Measurements from ENCODE around the gene SRBD1.

SRBD1 gene

DNA sequence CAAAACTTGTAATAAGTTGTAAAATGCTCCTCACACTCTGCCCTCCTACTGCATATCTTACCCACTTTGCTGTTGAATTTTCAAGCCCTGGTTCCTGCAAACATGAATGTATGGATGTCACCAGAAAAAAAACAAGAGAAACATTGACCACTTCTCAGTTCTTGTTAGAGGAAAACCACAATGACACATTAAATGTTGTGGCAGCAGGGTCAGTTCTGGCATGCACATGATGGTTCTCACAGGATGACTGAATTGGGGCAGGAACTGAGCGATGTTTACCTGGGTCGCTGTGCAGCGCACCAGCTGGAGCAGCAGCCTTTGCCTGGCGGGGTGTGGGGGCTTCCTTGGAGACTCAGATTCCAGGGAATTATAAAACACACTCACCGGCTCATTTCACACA, 26.4 kb upstream of the SRBD1 start:
- no peak for DNase-seq (ENCODE audit: low read depth in 1 of 2, low spot score in 1 of 2)

GRCh38 chr2:45636008-45636407, 24.9 kb upstream of the SRBD1 start:
- DNase-seq (ENCODE audit: low read depth in 1 of 2, low spot score in 1 of 2): no peak

DNA sequence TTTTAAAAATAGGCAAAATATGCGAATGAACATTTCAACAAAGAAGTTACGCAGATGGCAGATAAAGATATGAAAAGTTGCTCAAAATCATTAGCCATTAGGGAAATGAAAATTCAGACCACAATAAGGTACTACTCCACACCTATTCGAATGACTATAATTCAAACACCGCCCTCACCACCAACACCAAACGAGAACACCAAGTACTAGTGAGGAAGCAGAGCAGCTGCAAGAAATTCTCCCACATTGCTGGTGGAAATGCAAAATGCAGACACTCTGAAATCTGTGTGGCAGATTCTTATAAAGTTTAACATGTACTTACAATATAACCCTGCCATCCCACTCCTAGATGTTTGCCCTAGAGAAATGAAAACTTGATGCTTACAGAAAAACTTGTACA, 23.2 kb upstream of the SRBD1 start:
- no peak for DNase-seq (ENCODE audit: low read depth in 1 of 2, low spot score in 1 of 2)

- no peak for DNase-seq (ENCODE audit: low read depth in 1 of 2, low spot score in 1 of 2)
These were observed 20.9 kb upstream of the SRBD1 start for GRCh38 chr2:45631955-45632354.

GRCh38 chr2:45631319-45631718, 20.3 kb upstream of the SRBD1 start:
- DNase-seq (ENCODE audit: low read depth in 1 of 2, low spot score in 1 of 2): no peak

GRCh38 chr2:45629971-45630370, 18.9 kb upstream of the SRBD1 start:
- no peak for DNase-seq (ENCODE audit: low read depth in 1 of 2, low spot score in 1 of 2)

DNA sequence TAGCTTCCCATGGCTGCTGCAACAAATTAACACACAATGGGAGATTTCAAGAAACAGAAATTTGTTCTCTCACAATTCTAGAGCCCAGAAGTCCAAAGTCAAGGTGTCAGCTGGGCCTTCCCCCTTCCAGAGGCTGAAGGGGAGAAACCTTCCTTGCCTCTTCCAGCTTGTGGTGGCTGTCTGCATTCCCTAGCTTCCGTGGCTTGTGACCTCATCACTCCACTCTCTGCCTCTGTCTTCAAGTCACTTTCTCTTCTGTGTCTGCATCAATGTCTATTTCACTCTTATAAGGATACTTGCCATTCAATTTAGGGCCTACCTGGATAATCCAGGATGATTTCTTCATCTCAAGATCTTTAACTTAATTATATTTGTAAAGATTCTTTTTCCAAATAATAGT, 16.8 kb upstream of the SRBD1 start:
- no peak for DNase-seq (ENCODE audit: low read depth in 1 of 2, low spot score in 1 of 2)

- no peak for DNase-seq (ENCODE audit: low read depth in 1 of 2, low spot score in 1 of 2)
These were observed 15.5 kb upstream of the SRBD1 start for GRCh38 chr2:45626387-45627221.

GRCh38 chr2:45625824-45626223, 14.8 kb upstream of the SRBD1 start:
- DNase-seq (ENCODE audit: low read depth in 1 of 2, low spot score in 1 of 2): no peak

GRCh38 chr2:45623098-45623497, 12.0 kb upstream of the SRBD1 start:
- no peak for DNase-seq (ENCODE audit: low read depth in 1 of 2, low spot score in 1 of 2)

DNA sequence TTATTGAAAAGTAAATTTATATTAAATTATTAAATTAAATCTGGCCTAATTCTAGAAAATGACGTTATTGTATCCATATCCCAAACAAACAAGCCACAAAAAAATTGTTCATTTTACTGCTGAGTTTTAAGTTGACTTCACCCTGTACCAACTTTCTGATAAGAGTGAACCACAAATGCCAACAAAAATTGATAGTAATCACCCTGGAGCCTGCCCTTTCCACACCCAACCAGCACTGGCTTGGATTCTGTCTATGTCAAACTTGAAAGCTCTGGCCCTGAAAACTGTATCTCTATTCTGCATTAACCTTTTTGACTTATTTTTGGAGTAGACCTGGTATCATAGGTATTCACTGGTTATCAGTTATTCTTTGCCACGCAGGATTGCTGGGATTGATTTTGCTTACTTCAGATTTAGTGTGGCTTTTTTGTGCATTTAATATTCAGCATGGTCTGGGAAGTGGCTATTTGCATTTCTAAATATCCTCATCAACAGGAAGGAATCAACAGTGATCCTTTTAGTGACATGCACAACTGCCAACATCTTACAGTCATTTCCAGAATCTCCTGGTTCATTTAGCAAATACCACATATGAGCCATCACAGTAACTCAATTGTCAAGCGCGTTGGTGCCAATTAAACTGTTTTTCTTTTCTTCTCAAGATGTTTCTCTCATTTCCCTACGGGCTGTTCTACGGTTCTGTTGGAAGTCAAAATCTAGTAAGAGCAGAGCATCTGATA, 11.4 kb upstream of the SRBD1 start:
- no peak for DNase-seq (ENCODE audit: low read depth in 1 of 2, low spot score in 1 of 2)

DNA sequence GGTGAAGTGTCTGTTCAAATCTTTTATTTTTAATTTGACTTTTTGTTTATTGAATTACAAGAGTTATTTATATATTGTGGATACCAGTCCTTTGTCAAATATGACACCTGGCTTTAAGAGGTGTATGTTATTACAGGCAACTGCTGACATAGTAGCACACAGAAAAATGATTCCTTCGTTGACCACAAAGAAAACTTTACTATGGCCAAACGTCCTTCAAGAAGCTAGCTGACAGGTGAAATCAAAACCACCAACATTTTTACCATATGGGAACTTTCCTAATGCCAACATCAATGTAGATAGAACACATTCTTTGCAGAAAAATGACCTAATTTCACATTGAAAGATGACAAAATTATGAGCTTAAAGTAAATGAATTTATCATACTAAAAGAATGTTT, 6.4 kb upstream of the SRBD1 start:
- no peak for DNase-seq (ENCODE audit: low read depth in 1 of 2, low spot score in 1 of 2)

GRCh38 chr2:45616658-45617411, 5.8 kb upstream of the SRBD1 start:
- DNase-seq (ENCODE audit: low read depth in 1 of 2, low spot score in 1 of 2): no peak

DNA sequence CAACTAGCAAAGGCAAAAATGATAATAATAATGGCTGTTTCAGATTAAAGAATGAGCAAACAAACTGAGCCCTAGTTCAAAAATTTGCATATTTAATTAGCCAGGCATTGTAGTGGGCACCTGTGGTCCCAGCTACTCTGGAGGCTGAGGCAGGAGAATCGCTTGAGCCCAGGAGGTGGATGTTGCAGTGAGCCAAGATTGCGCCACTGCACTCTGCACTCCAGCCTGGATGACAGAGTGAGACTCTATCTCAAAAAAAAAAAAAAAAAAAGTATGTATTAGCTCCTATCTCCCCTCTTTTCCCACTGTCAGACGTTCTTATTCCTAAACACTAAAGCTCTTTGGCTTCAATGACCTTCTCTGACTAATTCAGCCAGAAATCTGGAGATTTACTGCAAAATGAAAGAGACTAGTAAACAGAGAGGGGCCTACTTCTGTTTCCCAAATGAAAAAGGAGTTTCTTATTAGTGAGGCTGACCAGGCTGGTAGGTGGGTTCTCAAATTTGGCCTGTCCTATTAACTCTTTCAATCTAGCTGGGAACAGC, 3.9 kb upstream of the SRBD1 start:
- DNase-seq (ENCODE audit: low read depth in 1 of 2, low spot score in 1 of 2): no peak

GRCh38 chr2:45614330-45614729, 3.3 kb upstream of the SRBD1 start:
- DNase-seq (ENCODE audit: low read depth in 1 of 2, low spot score in 1 of 2): no peak

GRCh38 chr2:45612731-45613130, 1.7 kb upstream of the SRBD1 start:
- DNase-seq (ENCODE audit: low read depth in 1 of 2, low spot score in 1 of 2): no peak

GRCh38 chr2:45612285-45612684, 1.2 kb upstream of the SRBD1 start:
- DNase-seq (ENCODE audit: low read depth in 1 of 2, low spot score in 1 of 2): no peak

- peak in 1 of 2 donors; percentile 9 for DNase-seq (ENCODE audit: low read depth in 1 of 2, low spot score in 1 of 2)
These were observed 617 bp downstream of the SRBD1 start for GRCh38 chr2:45610281-45611019.

DNA sequence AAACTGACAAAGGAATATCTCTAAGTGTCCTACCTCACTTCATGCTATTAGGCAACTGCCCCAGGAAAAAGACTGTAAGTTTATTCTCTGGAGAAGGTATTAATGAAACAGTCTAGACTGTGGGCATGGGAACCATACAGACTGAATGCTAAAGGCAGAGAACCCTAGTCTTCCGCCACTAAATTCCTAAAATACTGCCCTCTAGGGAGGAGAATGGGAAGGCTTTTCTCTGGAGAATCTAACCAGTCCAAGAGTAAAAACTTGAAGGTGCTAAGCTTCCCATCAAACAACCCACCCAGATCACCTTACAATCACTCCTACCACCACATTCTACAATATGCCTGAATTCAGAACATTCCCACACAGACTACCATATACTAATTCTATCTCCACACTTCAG, 3.4 kb downstream of the SRBD1 start:
- DNase-seq (ENCODE audit: low read depth in 1 of 2, low spot score in 1 of 2): no peak

DNA sequence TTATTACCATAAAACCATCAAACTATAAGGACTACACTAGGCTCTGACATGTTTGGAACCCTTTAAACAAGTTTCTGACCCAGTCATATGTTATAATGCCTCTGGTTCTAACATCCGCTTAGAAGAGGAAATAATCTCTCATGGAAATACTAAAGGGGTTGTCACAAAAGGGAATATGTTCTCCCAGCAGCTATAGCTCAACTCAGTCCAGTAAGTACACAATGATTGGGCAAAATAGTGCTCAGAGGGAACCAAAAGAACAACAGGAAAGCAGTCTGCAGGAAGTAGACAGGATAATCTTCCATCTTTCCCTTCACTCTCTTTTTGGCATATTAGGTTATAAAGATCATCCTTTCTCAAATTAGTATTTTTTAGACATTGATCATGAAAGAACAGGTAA, 4.3 kb downstream of the SRBD1 start:
- DNase-seq (ENCODE audit: low read depth in 1 of 2, low spot score in 1 of 2): no peak

DNA sequence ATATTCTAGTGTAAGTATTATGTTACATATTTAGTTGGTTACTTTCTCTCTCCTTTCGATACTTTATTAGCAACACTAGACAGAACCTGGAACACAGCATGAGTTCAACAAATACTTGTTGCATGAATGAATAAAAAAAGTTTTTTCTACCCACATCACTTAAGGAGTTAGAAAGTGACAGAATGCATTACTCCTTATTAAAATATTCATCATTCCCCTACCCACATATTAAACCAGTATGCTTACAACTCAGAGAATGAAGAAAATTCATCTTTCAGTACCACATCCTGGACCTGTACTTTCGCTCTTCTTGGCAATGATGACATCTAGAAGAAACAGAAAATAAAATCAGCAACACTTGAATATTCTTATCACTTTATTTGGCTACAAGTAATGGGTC, 6.0 kb downstream of the SRBD1 start:
- DNase-seq (ENCODE audit: low read depth in 1 of 2, low spot score in 1 of 2): no peak
